Activated CD8-positive, alpha-beta memory T cell treated with anti-CD3 and anti-CD28 coated beads for 1 hour (primary cell): ENCODE data around the gene RNASE7.
"Not testable (repeated sequence)": the region's sequence is repeated elsewhere in the genome, so short reads cannot be mapped to it uniquely, and the experiment has no call there.

Experiments
- DNase-seq, 2 donors: peaks; one replicate each; pipeline ENCODE4 v3.0.0-alpha.2; 2020; ENCODE audit warnings: low read depth in 1 of 2; ENCODE audit errors: extremely low read depth in 1 of 2

Gene RNASE7

GRCh38 chr14:21041676-21042433 lies at the start of gene RNASE7:
Gene RNASE7, plus strand, starts transcription at chr14:21042362. Its CDS starts 631 bp downstream, at chr14:21042993.
- DNase-seq: no peak

- no peak for DNase-seq
Observed at GRCh38 chr14:20996521-20996920, 45.6 kb upstream of the RNASE7 start.

GRCh38 chr14:20997115-20997514 lies 45.0 kb upstream of the RNASE7 start:
- DNase-seq: no peak

- DNase-seq: no peak
Observed at GRCh38 chr14:20997564-20997963, 44.6 kb upstream of the RNASE7 start.

GRCh38 chr14:20998139-20998538 lies 44.0 kb upstream of the RNASE7 start:
- DNase-seq: no peak

DNA sequence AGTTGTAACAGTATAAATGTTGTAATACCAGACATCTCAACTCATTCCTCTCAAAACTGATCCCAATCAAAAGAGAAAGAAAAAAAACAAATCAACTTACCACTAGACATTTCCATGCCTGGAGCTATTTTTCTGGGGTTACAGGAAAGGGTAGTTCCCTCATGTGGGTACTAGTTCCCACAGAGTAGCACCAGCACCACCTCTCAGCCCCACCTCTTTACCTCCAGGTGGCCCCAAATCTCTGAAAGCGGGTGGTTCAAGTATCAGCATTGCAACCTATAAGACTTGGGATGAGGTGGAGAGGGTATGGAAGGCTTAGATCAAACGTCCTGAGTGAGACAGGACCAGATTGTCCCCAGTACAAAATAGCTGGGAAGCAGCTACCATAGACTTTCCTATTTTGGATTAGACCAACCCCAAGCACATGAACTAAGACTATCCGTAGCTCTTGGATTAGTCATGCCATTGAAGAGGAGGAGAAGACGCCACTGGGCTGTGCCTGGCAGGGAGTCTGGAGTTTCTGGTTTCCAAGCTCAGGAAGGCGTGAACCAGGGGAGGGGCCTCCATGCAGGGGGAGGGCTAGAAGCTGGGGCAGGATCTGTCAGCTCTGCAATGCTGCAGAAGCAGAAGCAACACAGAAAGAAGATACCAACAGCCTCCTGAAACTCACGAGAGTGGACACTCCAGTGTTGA lies 43.3 kb upstream of the RNASE7 start, which contains the start of gene SLC39A2:
Gene SLC39A2 (plus strand): TSS at position 620 of the 693 bp plus-strand sequence. CDS start 154 bp downstream, outside the sequence.
- DNase-seq: no peak

GRCh38 chr14:20999591-20999990 lies 42.6 kb upstream of the RNASE7 start:
- DNase-seq: no peak

DNA sequence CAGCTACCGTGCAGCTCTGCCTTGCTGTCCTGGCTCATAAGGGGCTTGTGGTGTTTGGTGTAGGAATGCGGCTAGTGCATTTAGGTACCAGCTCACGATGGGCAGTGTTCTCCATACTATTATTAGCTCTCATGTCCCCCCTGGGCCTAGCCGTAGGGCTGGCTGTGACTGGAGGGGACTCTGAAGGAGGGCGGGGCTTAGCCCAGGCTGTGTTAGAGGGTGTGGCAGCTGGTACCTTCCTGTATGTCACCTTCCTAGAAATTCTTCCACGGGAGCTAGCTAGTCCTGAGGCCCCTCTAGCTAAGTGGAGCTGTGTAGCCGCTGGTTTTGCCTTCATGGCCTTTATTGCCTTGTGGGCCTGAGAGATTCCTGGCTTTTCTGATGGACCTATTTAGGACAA lies 40.9 kb upstream of the RNASE7 start:
- DNase-seq: no peak

DNA sequence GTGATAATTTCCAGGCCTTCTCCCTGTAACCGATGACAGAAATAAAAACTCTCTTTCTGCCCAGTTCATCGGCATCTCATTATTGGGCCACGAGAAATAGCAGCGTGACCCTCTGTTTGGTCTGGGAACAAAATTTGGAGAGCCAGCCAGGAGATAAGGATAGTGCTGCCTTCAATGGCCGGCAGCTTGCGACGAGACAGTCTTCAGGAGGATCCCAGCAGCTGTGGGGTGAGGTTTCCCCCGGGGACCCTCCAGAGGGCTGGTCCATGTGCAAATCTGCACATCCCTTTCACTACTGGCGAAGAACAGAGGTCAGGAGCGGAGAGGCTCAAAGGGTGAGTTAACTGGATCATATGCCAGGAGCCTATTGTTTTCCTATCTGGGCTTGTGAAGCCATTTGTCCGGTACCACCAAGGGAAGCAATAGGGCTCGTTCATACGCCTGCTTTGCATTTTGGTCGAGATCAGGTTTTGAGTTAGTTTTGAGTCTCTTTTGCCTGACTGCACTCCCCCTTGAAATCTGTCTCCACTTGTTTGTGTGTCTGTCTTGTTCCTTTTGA lies 38.3 kb upstream of the RNASE7 start:
- DNase-seq: no peak

GRCh38 chr14:21009721-21010120 lies 32.4 kb upstream of the RNASE7 start:
- not testable (repeated sequence) for DNase-seq

GRCh38 chr14:21011136-21011535 lies 31.0 kb upstream of the RNASE7 start:
- DNase-seq: no peak

DNA sequence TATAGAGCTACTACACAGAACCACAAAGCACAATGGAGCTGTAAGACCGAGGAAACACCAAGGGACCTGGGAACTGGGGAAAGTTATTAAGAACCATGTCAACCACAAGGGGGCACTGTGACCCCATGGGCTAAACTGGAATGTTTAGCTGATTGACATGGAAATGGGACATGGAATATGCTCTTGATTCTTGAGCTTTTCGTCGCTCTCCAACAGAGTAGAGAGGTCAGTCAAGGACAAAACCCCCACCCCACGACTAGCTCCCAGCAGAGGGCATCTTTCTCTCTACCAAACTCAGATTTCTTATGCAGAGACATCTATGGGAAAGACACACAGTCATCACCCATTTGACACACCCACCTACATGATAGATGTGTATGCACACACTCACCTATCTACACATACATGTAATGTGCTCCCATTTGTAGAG lies 27.4 kb upstream of the RNASE7 start:
- DNase-seq: peak; percentile 51 to 76

DNA sequence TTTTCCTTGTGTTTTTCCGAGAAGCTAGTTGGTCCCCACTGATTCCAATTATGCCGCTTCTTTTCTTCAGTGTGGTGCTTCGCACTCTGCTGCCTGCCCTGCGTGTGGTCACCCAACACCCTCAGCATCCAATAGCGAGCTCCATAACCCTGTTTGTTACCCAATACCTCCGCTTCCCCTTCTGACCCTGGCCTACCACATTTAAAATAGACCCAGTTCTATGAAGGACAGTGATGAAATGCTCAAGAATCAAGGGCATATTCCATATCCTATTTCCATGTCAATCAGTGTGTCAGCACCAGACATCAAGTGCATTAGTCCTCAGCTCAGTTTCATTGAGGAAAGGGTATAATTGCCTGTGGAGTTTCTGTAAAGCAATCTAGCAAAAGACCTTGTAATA lies 26.9 kb upstream of the RNASE7 start:
- DNase-seq: no peak

- DNase-seq: no peak
Observed at GRCh38 chr14:21016413-21017190, 25.6 kb upstream of the RNASE7 start.

- DNase-seq: no peak
Observed at GRCh38 chr14:21017528-21018245, 24.5 kb upstream of the RNASE7 start.

DNA sequence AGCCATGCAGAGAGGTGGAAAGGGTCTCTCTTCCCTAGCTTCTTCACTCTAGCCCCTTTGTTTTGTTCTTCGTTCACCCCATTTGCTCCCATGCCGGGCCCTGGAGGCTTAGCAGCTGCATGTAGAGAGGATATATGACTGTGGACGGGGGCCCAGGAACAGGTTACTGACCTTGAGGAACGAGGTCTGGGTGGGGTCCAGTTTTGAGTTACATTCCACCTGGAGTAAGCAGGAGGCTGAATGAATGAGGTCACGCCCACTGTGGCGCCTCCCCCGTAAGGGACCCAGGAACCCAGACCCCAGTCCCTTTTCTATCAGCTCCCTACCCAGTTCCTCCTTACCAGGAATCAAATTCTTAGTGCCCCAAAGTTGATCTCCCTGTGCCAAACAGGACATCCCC lies 23.9 kb upstream of the RNASE7 start:
- no peak for DNase-seq

DNA sequence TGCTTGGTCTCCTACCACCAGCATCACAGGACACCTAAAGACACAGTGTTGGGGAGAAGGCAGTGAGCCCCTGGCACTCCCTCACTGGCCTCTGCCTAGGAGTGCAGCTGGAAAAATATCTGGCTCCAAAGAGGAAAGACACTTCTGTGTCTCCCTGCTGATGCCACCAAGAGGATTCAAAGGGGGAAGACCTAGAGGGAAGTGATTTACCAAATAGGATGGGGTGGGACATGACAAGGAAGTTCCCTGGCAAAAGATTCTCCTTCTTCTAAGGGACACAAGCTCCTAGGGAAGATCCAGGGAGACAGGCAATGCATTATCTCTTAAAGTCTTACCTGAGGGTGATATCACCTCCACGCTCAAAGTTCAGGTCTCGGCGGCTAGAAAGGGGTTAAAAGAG lies 23.4 kb upstream of the RNASE7 start:
- no peak for DNase-seq

- no peak for DNase-seq
Observed at GRCh38 chr14:21019366-21019765, 22.8 kb upstream of the RNASE7 start.

DNA sequence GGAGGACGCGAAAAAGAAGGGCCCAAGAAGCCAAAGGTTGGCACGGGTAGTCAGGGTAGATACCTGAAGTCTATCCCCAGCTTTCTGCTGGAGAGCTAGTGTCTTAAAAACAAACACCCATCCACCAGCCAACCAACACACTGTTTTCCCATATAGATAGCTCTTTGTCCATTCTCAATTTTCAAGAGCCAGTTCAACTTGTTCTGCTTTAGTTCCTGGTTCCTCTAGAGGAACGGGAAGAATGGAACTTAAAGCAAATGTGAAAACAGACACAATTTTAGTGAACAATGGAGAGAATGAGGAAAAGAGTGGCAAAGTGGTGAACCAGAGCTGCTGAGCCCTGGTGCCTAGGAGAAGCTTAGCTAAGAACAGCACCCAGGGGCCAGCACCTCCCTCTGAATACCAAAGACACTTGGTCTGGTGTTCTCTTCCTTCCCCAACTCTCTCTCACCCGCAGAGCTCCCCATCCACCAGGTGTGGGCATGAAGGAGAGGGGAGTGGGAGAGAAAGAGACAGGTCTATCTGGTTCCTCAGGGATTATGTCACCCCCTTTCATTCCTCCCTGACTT lies 21.1 kb upstream of the RNASE7 start:
- no peak for DNase-seq

GRCh38 chr14:21022686-21023085 lies 19.5 kb upstream of the RNASE7 start:
- no peak for DNase-seq
